Measurements from ENCODE around the gene MANBA.
A peak's percentile ranks its signal among the peaks of the same experiment; 100 is the strongest.
"Not testable (repeated sequence)": the region's sequence is repeated elsewhere in the genome, so short reads cannot be mapped to it uniquely, and the experiment has no call there.

The MANBA gene

GRCh38 chr4:102761906-102762305, 1.1 kb upstream of the MANBA start:
- no peak for DNase-seq (ENCODE audit: low spot score)

DNA sequence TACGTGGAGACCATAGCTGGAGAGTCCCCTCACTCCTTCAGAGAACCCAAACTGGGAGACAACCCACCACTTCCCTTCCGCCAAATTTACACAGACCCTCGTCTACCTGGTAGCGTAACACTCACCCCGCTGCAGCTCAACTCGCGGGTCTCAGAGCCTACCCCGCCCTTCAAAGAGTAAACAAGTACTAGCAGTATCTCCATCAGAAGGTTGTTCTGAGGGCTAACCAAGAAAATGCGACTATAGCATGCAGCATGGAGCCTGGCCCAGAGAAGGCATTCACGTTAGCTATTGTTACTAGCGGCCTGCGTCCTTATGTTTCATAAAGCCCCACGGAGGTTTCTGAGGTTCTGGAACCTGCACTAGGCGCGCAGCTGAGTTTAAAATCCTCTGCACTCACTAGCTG, 531 bp upstream of the MANBA start:
- no peak for DNase-seq (ENCODE audit: low spot score)

GRCh38 chr4:102759831-102760644, 730 bp downstream of the MANBA start:
- DNase-seq (ENCODE audit: low spot score) = peak; percentile 66

- DNase-seq (ENCODE audit: low spot score) = no peak
These were observed 2.3 kb downstream of the MANBA start for GRCh38 chr4:102758241-102759160.

GRCh38 chr4:102757681-102758080, 3.1 kb downstream of the MANBA start:
- no peak for DNase-seq (ENCODE audit: low spot score)

- no peak for DNase-seq (ENCODE audit: low spot score)
These were observed 6.7 kb downstream of the MANBA start for GRCh38 chr4:102754044-102754443.

DNA sequence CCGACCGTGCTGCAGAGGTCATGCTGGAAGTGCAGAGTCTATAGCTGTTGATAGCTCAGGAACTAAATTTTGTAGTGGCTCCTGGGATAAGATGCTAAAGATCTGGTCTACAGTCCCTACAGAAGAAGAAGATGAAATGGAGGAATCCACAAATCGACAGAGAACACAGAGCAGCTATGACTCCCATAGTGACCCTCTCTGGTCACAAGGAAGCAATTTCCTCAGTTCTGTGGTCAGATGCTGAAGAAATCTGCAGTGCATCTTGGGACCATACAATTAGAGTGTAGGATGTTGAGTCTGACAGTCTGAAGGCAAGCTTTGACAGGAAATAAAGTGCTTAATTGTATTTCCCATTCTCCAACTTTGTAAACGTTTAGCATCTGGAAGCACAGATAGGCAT, 8.8 kb downstream of the MANBA start:
- no peak for DNase-seq (ENCODE audit: low spot score)

DNA sequence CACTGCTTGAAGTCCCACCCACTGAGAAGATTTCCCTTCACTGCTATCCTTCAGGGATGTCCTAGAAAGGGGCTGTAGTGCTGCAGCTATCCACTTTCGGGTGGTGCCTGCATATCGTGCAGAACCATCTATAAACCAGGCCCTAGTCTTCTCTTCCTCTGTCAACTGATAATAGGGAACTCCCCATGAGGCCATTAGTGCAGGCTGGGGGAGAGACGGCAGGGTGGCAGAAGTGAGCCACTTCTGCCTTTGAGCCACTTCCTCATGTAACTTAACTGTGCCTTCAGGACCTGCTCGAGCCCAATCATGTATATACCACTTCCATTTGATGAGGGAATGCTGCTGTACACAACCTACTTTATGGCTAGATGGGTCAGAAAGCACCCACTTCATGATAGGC, 17.4 kb downstream of the MANBA start:
- peak; percentile 21 for DNase-seq (ENCODE audit: low spot score)

DNA sequence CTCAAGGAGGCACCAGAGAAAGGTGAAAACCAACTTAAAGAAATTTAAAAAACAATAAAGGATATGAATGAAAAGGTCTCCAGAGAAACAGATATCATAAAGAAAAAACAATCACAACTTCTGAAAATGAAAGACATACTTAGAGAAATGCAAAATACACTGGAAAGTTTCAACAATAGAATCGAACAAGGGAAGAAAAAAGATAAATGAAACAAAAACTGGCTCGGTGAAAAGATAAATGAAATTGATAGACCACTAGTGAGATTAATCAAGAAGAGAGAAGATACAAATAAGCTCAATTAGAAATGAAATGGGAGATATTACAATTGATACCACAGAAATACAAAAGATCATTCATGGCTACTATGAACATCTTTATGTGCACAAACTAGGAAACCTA, 22.0 kb downstream of the MANBA start:
- not testable (repeated sequence) for DNase-seq (ENCODE audit: low spot score)

GRCh38 chr4:102736636-102737549, 23.9 kb downstream of the MANBA start:
- DNase-seq (ENCODE audit: low spot score) = no peak

DNA sequence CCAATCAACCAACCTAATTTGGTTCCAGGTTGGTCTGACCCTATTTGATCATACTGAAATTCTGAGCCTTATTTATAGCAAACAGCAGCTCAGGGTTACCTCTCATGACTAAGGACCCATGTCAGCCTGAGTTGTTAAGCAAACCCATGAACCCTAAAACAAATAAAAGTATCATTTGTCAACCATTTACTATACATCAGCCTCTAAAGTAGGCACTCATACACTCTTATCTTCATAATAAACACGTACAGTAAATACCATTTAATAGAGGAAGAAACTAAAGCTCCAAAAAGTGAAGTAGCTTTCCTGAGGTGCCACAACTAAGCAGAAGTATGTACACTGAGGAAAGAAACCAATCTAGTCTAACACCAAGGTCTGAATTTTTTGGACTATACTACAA, 25.2 kb downstream of the MANBA start:
- no peak for DNase-seq (ENCODE audit: low spot score)

GRCh38 chr4:102734591-102735385, 26.0 kb downstream of the MANBA start:
- no peak for DNase-seq (ENCODE audit: low spot score)

- no peak for DNase-seq (ENCODE audit: low spot score)
These were observed 26.7 kb downstream of the MANBA start for GRCh38 chr4:102734116-102734515.

DNA sequence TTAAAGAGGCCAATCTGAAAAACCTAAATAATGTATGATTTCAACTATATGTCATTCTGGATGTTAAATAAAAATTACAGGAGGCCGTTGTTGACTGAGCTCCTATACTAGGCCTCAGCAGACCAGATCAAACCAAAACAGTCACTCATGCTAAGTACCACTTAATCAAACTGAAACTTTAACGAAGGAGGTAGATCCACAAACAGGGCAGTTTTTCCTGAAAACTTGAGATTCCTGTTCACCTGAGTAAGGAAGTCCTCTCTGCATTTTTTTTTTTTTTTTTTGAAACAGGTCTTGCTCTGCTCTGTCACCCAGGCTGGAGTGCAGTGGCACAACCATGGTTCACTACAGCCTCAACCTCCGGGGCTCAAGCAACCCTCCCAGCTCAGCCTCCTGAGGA, 27.7 kb downstream of the MANBA start:
- DNase-seq (ENCODE audit: low spot score) = no peak

- DNase-seq (ENCODE audit: low spot score) = no peak
These were observed 28.1 kb downstream of the MANBA start for GRCh38 chr4:102732678-102733077.

DNA sequence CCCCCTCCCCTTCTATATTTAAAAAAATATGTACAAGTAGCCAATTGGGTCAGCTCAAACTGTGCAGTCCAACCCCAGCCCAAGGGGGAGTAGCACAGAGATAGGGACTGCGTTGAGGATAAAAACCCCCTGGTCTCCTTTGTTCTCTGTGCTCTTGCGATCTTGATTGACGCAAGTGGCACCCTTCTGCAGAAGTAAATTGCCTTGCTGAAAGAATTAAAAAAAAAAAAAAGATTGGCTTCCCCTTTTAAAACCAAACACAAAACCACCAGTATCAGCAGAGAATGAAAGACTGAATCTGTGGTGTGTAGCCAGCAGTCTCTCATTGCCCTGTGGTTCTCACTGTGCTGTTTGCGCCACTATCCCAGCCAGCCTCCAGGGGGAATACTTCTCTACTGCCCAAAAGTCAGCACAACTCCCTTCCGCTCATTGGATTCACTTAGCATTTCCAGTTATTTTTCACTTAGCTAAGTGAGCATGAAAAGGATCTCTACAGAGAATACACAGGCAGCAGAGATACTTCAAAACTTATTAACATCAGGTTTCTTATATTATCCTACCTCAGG, 29.7 kb downstream of the MANBA start:
- DNase-seq (ENCODE audit: low spot score) = no peak

GRCh38 chr4:102729486-102729885, 31.3 kb downstream of the MANBA start:
- DNase-seq (ENCODE audit: low spot score) = not testable (repeated sequence)

DNA sequence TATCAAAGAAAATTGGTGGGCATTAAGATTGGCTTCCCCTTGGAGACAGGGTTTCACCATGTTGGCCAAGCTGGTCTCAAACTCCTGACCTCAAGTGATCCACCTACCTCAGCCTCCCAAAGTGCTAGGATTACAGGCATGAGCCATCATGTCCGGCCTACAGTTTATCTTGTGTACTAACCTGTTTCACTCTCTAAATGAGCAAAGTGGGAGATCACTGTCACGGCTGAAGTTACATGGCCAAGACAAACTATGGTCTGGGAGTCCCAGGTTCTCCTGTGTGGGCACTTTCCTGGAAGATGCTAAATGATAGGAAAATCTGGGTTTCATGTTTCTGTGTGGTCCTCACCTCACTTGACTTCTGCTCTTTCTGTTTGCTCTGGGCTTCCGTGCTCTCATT, 33.8 kb downstream of the MANBA start:
- DNase-seq (ENCODE audit: low spot score) = not testable (repeated sequence)

- no peak for DNase-seq (ENCODE audit: low spot score)
These were observed 34.7 kb downstream of the MANBA start for GRCh38 chr4:102726068-102726467.

DNA sequence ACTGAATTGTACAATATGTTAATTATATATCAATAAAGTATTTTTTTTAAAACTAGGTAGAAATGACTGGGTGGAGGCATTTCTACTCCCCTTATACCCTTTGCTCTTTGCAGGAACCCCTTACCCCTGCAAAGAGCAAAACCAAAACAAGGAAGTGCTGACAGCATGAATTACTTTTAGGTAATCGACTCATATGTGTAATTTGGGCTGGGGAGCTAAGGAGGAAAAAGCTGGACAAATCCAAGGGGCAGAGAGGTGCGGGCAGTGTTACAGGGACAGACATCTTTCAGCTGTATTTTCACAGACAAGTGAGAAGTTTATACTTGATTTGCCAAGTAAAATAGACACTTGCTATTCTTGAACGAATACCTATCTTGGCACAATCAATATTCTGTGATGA, 35.5 kb downstream of the MANBA start:
- DNase-seq (ENCODE audit: low spot score) = no peak

DNA sequence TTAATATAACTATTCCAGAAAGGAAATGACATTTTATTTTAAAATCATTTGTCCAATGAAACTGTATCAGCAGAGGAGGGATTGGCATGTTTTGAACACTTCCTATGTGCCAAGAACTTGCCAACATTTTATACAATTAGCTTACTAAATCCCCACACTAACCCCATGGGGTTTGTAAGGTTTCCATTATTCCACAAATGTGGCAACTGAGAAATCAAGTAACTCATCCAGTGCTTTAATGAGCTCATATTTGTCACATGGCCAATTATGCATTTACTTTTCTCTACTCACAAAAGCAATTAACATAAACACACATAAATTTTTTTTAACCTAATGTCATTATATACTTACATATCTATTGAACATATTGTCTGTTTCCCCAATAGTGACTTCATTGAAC, 37.3 kb downstream of the MANBA start:
- DNase-seq (ENCODE audit: low spot score) = no peak
